ENCODE measurements around the gene CREBRF.
"Not testable (repeated sequence)": the region's sequence is repeated elsewhere in the genome, so short reads cannot be mapped to it uniquely, and the experiment has no call there.

Gene CREBRF

DNA sequence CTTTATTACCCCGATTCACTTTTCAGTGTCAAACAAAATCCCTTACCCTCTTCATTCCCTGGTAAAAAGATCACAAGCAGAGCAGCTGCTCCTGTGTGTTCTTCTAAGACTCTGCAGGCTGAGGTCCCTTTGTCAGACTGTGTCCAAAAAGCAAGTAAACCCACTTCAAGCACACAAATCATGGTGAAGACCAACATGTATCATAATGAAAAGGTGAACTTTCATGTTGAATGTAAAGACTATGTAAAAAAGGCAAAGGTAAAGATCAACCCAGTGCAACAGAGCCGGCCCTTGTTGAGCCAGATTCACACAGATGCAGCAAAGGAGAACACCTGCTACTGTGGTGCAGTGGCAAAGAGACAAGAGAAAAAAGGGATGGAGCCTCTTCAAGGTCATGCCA lies 34.5 kb downstream of the CREBRF start:
- no peak for DNase-seq (ENCODE audit: low spot score)

- DNase-seq (ENCODE audit: low spot score), result no peak
Measured at GRCh38 chr5:173091981-173092380, 35.8 kb downstream of the CREBRF start.

- DNase-seq (ENCODE audit: low spot score), result no peak
Measured at GRCh38 chr5:173093606-173094005, 37.5 kb downstream of the CREBRF start.

GRCh38 chr5:173094012-173094661 lies 38.0 kb downstream of the CREBRF start:
- DNase-seq (ENCODE audit: low spot score), result no peak

GRCh38 chr5:173098787-173099186 lies 42.6 kb downstream of the CREBRF start:
- no peak for DNase-seq (ENCODE audit: low spot score)

GRCh38 chr5:173099461-173099860 lies 43.3 kb downstream of the CREBRF start:
- no peak for DNase-seq (ENCODE audit: low spot score)

- DNase-seq (ENCODE audit: low spot score), result no peak
Measured at GRCh38 chr5:173101245-173101644, 45.1 kb downstream of the CREBRF start.

- DNase-seq (ENCODE audit: low spot score), result no peak
Measured at GRCh38 chr5:173103411-173103810, 47.3 kb downstream of the CREBRF start.

- DNase-seq (ENCODE audit: low spot score), result no peak
Measured at GRCh38 chr5:173108914-173109313, 52.8 kb downstream of the CREBRF start.

- no peak for DNase-seq (ENCODE audit: low spot score)
Measured at GRCh38 chr5:173114536-173114935, 58.4 kb downstream of the CREBRF start.

DNA sequence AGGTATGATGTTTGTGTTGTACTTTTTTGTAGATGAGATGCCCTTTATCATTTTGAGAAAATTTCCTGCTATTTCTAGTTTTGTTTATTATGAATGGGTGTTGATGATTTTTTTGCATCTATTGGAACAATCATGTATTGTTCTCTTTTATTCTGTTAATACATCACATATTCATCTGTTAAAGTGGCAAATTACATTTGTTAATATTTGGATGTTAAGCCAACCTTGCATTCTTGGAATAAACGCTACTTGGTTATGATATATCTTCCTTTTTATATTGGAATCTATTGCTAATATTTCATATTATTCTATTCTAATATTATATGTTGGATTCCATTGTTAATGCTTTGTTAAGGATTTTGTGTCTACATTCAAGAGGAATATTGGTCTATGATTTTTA lies 63.6 kb downstream of the CREBRF start:
- no peak for DNase-seq (ENCODE audit: low spot score)

- no peak for DNase-seq (ENCODE audit: low spot score)
Measured at GRCh38 chr5:173123416-173123815, 67.3 kb downstream of the CREBRF start.

GRCh38 chr5:173132166-173132565 lies 76.0 kb downstream of the CREBRF start:
- not testable (repeated sequence) for DNase-seq (ENCODE audit: low spot score)

GRCh38 chr5:173138707-173139106 lies 82.6 kb downstream of the CREBRF start:
- DNase-seq (ENCODE audit: low spot score), result no peak

GRCh38 chr5:173139631-173140030 lies 83.5 kb downstream of the CREBRF start:
- no peak for DNase-seq (ENCODE audit: low spot score)

DNA sequence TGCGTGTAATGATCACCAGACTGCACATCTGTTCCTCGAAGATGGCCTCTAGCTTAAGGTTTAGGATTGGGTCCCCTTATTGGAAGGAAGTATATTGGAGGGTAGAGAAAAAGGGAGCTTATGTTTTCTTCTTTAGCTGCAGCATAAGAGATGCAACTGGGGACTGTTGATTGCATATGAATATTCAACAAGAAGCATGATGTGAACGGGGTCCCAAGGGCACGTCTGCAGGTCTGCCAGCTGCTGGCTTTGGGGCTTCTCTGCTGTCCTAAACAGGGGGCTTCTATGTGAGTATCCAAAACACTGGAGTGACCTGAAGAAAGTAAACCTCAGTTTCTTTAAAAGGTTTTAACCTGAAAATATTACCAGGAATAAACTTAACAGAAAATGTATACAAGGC lies 84.6 kb downstream of the CREBRF start:
- DNase-seq (ENCODE audit: low spot score), result no peak

DNA sequence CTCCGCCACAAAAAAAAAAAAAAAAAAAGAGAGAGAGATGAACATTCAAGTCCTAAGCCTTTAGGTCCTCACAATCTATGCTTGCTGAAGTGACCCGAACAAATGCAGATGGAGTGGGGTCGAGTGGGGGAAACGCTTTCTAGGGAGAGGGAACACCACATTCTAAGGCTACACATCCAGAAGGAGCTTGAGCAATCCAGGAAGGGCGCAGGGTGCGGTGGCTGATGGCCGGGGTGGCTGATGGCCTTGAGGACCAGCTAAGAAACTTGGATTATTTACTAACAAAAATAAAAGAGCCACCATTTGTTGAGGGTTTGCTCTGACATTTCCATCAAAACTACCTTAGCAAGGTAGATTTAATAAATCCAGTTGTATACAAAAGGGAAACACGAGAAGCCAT lies 87.4 kb downstream of the CREBRF start:
- DNase-seq (ENCODE audit: low spot score), result no peak

DNA sequence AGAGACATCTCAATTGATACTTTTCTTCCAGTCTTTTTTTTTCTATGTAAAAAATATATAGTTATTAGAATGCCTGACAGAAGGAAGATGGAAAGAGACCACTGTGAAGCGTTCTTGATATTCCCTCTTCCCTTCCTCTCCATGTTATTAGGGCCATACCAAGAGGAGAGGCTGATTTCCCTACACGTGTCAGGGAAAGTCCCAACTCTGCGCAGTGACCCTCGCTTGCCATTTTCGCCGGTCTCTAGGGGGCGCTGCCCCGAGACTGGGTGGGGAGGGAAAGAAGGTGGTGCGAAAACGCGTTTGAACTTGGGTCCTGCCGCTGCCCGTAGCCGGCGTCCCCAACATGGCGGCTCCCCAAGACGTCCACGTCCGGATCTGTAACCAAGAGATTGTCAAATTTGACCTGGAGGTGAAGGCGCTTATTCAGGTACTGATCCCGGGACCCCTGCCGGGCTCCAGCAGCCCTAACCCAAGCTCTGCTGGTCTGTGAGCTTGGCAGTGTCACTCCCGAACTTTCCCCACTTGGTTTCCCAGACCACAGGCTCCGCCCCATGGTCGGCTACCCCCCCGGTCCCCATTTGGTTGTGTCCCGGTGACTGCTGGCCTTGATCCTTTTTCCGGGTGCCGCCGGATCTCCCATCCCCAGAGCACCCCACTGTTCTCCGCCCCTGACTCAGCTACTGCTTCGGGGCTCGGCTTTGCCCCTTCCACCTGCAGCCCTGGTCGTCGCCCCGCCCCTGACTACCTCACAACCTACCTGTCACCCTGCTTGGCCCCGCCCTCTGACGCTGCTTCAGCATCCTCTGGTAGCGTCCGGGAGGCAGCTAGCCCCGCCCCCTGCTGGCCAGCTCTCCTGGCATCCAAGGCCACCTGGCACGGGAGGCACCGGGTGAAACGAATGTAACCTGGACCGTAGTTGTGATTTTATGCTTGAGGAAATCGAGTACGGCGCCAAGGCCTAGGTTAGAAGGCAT lies 88.3 kb downstream of the CREBRF start, which contains the start of gene BNIP1:
Gene BNIP1 (plus strand): TSS at position 332 of the 977 bp plus-strand sequence. CDS start 15 bp downstream, at position 347.
- peak; percentile 95 for DNase-seq (ENCODE audit: low spot score)

DNA sequence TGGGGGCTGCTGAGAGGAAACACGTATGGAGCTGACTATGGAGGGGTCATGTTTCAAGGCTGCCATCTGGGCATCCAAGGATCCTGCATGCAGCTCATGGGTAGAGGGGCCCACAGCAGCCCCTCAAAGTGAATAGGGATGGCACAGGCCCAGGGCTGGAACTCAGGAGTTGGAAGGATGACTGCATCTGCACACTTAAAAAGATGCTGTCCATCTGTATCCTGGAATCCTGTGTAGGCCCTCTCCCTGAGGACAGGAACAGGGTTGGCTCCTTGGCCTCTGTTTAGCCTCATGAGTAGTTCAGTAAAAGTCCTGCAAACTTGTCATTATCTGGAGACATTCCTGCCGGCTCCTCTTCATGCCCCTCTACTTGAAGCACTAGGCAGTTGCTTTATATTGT lies 92.2 kb downstream of the CREBRF start:
- DNase-seq (ENCODE audit: low spot score), result no peak

DNA sequence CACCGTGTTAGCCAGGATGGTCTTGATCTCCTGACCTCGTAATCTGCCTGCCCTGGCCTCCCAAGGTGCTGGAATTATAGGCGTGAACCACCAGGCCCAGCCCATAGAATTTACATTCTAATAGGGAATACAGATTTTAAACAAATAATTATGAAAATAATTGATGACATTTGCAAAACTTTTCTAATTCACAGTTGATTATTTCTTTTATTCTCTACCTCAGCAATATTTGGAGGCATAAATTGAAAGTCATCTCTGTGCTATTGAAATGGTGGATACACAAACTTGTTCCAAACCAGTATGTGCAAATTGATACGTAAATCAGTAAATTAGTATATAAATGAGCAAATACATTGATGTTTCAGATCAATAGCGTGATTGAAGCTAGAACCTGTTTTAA lies 96.4 kb downstream of the CREBRF start:
- no peak for DNase-seq (ENCODE audit: low spot score)

DNA sequence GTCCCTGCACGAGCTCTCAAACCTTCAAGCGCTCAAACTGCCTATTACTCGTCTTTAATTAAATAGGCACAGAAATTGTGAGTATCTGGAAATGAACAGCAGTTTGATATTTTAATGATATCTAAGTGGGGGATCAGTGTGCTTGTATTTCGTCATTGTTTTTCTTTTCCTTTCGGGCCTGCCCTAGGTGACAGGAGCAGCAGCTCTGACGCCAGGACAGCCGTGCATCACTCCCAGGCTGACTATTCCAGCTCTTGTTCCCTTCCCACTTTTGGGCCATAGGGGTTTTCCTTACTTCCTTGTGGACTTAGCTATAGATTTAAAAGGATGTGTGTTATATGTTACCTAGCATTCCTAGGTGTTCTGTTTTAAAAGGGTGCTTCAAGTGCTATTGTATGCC lies 97.7 kb downstream of the CREBRF start:
- no peak for DNase-seq (ENCODE audit: low spot score)

- not testable (repeated sequence) for DNase-seq (ENCODE audit: low spot score)
Measured at GRCh38 chr5:173154619-173155018, 98.5 kb downstream of the CREBRF start.

DNA sequence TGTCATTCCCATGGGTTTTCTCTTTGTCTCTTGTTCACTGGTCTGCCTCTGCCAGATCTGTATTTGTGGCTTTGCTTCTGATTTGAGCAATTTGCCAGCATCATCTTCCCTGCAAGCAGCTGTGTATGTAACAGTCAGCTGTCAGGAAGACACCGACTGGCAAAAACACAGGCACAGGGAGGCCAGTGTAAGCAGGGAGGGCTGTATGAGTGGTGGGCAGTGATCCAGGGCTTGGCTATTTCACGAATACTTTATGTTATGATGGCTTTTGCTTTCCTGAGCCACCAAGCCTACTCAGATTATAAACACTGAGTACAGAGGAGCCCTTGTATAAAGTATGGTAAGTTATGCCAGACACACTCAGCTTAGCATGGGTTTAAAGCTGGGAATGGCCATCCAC lies 99.8 kb downstream of the CREBRF start:
- no peak for DNase-seq (ENCODE audit: low spot score)

Measured in CD4-positive, alpha-beta T cell treated with Interleukin-6 at 100 ng/mL for 8 hours (primary cell).